HG03432 (cell line): Measurements from ENCODE around the gene MYO15B.
"Not testable (repeated sequence)": the region's sequence is repeated elsewhere in the genome, so short reads cannot be mapped to it uniquely, and the experiment has no call there.

Experiments used
- ATAC-seq: cut with Tn5 transposase; IDR thresholded peaks from one replicate; pipeline ENCODE4 v1.9.1; 2021; ENCODE audit warnings: mild to moderate bottlenecking, moderate library complexity; ENCODE audit not compliant: unreplicated experiment

Gene MYO15B

GRCh38 chr17:75637143-75637538, 49.5 kb downstream of the MYO15B start:
- ATAC-seq = no peak

DNA sequence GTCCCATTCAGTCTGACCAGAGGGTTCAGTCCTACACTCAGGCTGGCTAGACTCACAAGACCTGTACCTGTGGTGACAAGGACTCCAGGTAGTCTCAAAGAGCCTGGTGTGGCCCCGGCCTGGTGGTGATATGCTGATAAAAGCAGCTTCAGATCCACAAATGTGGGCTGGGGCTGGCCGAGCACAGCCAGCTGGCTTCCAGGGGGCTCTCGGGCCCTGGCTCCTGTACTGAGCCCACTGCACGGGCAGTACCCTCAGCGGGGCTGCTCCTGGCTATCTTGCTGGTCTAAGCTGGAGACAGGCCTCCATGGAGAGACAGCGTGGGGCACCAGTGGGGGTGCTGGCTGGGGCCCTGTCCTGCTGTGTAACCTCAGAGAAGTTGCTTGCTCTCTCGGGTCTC, 50.0 kb downstream of the MYO15B start:
- no peak for ATAC-seq

DNA sequence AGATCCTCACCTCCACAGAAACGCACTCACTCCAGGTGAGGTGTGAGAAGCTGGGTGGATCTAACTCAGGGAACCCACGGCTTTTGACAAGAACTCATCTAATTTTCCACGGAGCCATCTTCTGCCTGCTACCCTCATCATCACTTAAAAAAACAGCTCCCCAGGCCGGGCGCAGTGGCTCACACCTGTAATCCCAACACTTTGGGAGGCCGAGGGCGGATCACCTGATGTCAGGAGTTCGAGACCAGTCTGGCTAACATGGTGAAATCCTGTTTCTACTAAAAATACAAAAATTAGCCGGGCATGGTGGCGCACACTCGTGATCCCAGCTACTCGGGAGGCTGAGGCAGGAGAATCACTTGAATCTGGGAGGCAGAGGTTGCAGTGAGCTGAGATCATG, 50.4 kb downstream of the MYO15B start:
- ATAC-seq = not testable (repeated sequence)

DNA sequence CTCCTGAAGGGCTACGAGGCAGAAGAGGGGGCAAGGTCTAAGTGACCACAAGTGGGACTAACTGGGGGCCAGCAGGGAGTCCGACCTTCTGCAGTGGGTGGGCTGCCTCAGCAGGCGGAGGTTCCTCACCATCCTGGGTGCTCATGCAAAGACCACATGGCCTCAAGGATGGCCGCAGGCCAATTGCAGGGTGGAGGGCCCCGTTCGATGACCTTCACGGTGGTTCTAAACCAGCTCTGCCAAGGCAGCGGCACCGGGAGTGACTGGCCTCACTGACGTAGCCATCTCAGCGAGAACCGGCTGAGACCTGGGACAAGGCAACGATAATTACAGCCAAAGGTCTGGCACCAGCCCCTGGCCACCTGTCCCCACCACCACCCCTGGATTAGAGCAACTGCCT, 51.3 kb downstream of the MYO15B start:
- no peak for ATAC-seq

- ATAC-seq = no peak
These were observed 51.7 kb downstream of the MYO15B start for GRCh38 chr17:75639327-75639726.

GRCh38 chr17:75639771-75640555, 52.4 kb downstream of the MYO15B start:
- no peak for ATAC-seq

DNA sequence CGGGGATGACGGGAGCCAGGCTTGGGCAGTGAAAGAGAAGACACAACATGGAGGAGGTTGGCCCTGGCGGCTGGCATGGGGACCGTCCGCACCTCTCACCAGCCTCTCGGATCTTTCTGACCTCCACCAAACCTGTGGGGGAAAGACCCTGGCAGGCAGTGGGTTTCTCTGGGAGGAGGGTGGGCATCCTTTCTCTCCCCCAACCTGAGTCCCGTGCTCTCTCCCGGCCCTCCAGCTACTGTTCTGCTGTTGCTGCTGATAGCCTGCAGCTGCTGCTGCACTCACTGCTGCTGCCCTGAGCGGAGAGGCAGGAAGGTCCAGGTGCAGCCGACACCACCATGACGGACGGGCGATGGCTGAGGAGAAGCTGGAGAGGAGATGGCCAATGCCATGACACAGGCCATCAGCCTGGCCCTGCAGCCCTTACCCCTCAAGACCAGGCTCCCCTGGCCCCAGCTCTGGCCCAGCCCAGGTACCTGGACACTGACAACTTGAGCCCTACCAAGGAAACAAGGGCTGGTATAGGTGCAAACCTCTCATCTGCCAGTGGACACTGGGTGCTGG, 53.0 kb downstream of the MYO15B start:
- no peak for ATAC-seq

GRCh38 chr17:75641343-75641742, 53.7 kb downstream of the MYO15B start:
- no peak for ATAC-seq

GRCh38 chr17:75642182-75642783, 54.7 kb downstream of the MYO15B start:
- ATAC-seq = no peak

DNA sequence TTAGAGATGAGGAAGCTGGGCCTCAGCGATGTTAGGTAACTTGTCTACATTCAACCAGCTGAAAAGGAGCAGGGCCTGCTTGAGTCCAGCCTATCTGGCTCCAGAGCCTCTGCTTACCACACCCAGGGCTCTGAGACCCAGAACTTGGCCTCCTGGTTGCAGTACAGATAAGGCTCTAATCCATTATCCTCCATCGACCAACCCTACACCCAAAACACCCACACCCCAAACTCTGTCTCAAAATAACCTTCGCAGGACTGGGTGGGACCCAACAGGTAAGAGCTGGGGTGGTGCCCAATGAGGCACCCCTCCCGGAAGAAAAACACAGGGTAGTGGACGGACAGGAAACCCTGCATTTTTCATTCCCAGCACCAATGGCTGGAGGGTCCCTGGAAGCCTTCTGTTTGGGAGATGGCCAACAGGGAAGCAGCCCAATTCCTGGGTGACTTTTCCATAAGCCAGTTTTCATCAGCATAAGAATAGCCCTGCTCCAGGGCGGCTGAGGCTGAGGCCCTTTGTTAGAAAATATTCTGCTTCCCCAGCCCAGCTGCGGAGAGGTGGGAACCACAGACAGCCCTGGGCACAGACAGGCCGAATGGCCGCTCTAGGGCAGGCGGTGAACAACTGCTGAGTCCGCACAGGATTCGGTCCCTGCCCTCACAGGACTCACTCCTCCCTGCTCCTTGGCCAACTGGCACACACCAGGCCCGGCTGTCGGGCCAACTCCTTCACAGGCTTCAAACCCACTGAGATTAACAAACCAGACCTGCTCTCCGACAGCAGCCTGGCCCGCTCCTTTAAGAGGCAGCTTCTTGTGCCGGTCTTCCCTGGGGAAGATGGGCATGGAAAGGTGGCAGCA, 55.4 kb downstream of the MYO15B start:
- ATAC-seq = no peak

DNA sequence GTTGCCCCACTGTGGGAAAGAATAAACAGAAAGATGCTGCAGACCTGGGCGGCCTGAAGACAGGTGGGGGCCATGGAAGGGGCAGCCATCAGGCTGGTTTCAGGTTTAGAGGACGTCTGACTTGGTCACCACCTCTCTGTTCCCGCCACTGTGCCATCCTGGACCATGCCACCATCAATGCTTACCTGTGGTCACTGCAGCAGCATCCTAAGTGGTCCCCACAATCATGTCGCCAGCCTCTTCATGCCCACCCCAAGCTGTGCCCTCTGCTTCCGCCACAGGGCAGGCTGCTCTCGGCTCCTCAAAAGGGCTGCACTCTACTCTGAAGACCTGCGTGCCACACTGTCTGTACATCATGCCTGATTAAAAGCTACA, 56.0 kb downstream of the MYO15B start:
- ATAC-seq = no peak

- no peak for ATAC-seq
These were observed 57.9 kb downstream of the MYO15B start for GRCh38 chr17:75645501-75645888.

GRCh38 chr17:75645889-75646637, 58.5 kb downstream of the MYO15B start:
- ATAC-seq = peak; percentile 77

DNA sequence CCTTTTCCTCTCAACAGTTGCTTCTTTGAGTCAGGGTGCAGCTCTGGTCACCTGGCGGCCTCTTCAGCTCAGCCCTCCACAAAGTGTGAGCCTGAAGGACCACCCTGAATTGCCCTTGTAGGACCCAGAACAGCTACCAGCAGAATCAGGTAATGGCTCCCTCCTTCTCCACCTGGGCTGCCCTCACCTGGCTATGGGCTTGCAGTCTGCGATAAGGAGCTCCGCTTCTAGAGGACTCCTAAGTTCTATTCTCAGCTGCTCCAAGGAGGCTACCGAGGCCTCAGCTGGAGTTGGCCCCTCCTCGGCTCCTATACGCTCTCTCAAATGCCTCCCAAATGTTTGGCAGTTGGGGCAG, 59.0 kb downstream of the MYO15B start:
- ATAC-seq = no peak

DNA sequence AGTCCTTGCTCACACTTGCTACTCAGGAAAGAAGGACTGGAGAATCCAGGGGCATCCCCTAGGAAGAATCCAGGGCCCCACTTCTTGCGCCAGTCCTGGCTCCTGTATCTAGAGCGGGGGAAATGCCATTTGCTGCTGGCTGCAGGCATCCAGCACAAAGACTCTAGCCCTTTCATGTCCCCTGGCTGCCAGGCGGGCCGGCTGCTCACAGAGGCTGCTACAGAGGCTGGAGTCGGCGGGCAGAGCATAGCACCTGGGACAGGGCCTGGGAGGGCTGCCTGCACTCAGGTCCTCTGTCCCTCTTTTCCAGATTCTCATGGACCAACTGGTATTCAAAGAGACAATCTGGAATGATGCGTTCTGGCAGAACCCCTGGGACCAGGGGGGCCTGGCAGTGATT, 59.5 kb downstream of the MYO15B start:
- no peak for ATAC-seq

DNA sequence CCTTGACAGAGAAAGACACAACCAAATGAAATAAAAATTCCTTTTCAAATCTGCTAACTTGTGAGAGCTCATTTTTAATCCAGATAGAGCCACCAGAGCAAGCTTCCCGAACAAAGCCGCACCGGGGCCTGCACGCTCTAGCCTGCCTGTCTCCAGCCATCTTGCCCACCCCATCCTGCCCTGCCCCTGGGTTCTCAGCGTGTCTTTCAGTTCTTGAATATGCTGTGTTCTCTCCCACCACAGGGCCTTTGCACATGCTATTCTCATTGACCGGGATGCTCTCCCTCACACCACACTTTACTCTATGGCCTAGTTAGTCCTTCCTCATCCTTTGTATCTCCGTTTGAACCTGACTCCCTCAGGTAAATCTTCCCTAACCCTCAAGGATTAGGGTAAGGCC, 60.3 kb downstream of the MYO15B start:
- no peak for ATAC-seq

DNA sequence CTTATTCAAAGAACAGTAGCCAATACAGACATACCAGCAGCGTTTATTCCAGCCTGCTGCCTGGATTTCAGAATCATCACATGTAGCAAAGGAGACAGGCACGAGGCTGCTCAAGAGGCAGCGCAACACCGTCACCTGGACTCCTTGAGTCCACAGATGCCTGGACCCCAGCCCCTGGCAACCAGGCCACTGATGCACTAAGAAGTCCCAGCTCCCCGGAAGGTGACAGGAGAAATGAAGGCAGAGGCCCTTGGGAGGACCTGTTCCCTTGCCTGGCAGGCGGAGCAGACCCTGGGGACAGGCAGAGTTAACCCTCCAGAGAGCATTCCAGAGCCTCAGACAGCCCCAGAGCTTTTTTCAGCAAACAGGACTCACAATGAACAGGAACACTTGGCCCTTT, 62.1 kb downstream of the MYO15B start:
- no peak for ATAC-seq

DNA sequence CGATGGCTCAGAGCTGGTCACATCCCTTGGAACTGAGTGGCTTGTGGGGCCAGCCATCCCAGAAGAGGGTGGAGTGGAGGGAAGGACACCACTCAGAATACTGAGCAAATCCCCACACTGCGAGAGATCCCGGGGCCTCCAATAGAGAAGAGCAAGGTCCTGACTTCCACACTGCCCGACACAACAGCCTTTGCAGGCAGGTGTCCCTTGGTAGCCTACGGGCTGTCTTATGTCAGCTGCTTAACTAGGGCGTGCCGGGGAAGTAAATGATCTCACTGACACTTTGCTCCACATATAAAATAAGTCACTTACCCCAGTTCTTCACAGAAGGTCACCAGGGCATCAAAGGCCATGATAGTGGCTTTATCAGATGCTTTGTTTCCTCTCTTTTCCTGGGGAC, 63.3 kb downstream of the MYO15B start:
- ATAC-seq = no peak

GRCh38 chr17:75652341-75652740, 64.7 kb downstream of the MYO15B start:
- ATAC-seq = no peak

DNA sequence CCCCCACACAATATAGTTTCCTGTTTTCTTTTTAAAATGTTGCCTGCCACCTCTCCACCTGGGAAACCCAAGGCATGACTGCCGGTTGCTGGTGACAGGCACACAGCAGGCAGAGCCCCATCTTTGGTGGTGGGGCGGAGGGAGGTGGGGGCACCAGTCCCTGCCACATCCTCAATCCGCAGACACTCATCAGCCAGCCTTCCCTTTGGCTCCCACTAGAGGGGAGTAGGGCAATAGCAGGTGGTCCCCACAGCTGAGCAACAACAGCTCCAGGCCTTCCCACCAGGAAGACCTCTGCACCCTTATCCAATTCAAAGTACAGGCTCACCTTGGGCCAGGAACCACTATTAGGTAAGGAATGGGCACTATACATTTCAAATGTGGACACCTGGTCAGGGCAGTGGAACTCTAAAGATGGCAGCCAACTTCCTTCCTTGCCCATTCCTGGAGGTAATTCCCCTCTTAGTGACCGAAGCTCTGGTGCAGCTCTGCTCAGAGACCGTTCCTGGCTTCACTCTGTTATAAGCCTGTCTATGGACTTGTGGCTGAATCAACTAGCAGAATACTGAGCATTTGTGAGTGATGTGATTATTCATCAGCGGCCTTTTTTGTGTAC, 65.4 kb downstream of the MYO15B start:
- no peak for ATAC-seq

- no peak for ATAC-seq
These were observed 66.6 kb downstream of the MYO15B start for GRCh38 chr17:75654176-75654575.
